GM19099 (cell line): ENCODE results near the gene CNTFR.

Experiments
- POLR2A ChIP-seq: IDR thresholded peaks from 3 replicates; pipeline ENCODE4 v1.6.1; 2011; ENCODE audit warnings: low read depth; ENCODE audit not compliant: insufficient read length; ENCODE audit errors: extremely low read depth

The CNTFR gene

GRCh38 chr9:34589636-34590380 lies at the start of gene CNTFR:
Gene CNTFR, minus strand, starts transcription at chr9:34589724. Its CDS starts 20,743 bp downstream, at chr9:34568981.
- no peak for TF ChIP-seq POLR2A

GRCh38 chr9:34638138-34638445 lies 48.6 kb upstream of the CNTFR start:
- TF ChIP-seq POLR2A, result no peak

- peak; percentile 80 for TF ChIP-seq POLR2A
These were observed 48.0 kb upstream of the CNTFR start, which contains the start of gene SIGMAR1 for GRCh38 chr9:34637356-34638137. Gene SIGMAR1, minus strand, starts transcription at chr9:34637787. Its CDS starts 90 bp downstream, at chr9:34637697.

- TF ChIP-seq POLR2A, result no peak
These were observed 47.3 kb upstream of the CNTFR start for GRCh38 chr9:34636791-34637355.

- no peak for TF ChIP-seq POLR2A
These were observed 46.0 kb upstream of the CNTFR start for GRCh38 chr9:34635556-34635955.

GRCh38 chr9:34634551-34635248 lies 45.2 kb upstream of the CNTFR start:
- no peak for TF ChIP-seq POLR2A

DNA sequence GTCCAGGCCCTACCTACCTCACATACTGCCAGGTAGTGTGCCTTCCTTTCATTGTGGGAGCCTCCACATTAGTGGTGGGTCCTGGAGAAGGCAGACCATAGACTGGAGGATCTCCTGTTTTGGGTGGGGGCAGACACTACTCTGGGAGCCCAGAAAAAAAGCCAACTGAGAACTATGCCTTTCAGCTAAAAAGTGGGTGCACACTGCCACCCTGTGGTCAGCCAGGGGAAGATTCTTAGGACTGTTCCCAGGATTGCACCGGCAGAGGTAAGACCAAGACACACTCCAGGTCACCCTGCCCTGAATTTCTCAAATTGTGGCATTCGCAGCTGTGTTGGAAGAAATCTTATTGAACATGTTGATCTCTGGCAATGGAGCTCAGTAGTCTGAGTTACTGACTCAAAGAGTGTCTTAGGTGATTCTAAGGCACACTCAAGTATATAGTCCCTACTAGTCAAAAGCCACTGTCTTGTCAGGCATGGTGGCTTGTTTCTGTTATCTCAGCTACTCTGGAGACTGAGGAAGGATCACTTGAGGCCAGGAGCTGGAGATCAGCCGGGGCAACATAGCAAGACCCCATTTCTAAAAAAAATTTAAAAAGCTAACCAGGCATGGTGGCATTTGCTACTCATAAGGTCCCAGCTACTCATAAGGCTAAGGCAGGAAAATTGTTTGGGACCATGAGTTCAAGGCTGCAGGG lies 44.5 kb upstream of the CNTFR start:
- no peak for TF ChIP-seq POLR2A

GRCh38 chr9:34633166-34633565 lies 43.6 kb upstream of the CNTFR start:
- no peak for TF ChIP-seq POLR2A

DNA sequence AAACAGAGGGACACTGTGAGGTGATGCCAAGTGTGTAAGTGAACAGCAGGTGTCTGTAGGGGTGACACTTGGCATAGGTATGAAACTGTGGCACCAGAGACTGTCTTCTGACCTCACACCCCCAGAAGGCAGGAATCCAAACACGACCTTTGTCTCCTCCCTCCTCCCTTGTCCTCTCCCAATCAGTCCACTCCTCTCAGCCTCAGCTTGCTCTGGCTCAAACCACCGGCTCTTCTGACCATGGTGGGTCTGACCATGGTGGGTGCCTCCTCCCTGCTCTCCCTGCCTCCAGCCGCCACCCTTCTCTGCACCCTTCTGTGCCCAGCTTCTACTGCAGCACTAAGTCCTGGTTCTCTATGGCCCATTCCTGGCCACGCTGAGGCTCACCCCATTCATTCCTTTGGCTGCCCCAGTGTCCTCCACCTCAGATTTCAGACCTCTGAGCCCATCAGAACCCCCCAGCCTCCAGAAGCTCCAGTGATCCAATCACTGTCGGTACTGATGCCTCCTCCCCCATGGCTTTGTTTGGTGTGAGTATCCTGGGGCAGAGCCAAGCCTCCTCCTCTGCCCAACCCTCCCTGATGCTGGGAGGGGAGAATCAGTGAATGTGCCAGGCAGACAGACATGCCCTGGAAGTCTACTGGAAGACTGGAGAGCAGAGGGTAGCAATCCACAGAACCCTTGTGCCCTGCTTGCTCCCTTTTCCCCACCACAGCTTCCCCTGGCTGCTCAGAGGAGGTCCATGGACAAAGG lies 41.1 kb upstream of the CNTFR start:
- TF ChIP-seq POLR2A, result no peak

DNA sequence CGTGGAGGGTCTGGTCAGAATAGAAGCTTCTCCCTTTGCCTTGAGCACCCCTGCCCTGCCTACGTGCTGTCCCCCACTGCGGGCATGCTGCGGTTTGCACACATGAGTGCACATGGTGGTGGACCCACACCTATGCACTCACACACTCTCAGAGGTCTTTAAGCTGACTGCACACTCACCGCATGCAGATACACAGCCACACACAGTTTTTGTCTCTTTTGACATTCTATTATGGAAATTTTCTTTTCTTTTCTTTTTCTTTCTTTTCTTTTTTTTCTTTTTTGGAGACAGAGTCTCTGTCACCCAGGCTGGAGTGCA lies 39.9 kb upstream of the CNTFR start:
- no peak for TF ChIP-seq POLR2A

DNA sequence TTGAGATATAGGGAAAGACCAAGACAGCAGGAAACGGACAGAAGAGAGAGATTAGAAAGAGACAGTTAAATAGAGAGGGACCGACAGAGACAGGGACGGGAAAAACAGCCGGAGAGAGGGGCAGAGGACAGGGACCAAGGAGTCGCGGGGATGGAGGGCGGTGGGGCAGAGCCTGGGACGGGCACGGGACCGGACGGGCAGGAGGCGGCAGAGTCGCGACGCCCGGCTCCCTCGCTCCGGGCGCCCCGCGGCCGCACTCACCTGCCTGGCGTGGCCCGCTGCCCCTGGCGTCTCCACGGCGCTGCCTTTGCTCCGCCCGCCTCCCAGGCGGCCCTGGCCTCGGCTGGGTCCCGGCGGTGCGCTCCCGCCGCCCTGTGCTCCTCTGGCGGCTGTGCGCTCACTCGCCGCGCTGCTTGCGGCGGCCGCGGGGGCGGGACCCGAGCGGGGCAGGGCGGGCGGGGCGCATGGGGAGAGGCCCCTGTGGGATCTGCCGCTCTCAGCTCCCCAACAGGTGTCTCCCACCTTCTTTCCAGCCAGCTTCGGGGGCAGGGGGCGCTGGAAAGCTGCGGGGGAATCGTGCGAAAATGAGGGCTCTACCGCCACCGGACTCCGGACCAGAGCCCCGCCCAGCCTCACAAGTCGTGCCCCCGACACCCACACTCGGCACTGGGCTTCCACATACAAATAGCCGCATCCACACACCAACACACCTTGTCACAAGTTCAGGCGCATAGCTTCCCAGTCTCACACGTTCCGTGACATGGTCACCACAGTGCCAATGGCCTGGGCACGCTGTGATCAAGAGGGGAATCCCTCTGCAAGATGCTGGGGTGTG lies 39.3 kb upstream of the CNTFR start, which contains the start of gene ARID3C:
Gene ARID3C (minus strand): TSS at position 411 of the 835 bp plus-strand sequence. CDS start 1,052 bp downstream, outside the sequence.
- no peak for TF ChIP-seq POLR2A

GRCh38 chr9:34627716-34628655 lies 38.5 kb upstream of the CNTFR start:
- TF ChIP-seq POLR2A, result no peak
